ENCODE measurements around the gene PRR15.

Gene PRR15

DNA sequence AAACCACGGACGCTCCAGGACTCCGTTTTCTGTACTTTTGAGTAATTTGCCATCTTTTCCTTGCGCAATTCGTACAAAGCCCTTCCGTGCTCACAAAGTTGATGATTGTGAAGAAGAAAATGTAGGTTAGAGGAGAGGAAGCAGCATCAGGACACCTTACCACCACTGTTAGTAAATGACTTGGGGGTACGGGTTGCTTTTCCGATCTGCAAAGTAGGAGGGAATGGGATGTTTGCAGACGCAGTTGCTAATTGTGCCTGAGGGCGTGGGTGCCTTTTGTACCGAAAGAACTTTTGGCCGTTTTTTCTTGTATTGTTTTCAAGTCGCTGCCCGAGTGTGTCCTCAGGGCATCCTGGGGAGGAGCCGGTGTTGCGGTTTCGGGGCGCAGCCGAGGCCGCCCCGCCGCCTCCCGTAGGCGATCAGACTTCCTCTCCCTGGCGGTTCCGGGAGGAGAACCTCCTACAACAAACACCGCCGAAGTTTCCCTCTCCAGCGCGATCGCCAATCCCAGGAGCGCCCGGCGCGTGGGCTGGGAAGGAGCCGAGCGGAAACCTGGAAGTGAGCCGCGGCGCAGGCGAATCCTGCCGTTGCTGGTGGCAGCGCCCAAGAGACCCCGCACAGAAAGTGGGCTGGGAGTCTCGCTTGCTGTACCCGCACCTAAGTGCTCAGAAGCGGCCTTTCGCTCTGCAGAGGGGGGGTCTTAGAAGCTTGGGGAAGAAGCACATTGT, 1.0 kb downstream of the PRR15 start:
- Histone ChIP-seq H3K4me3 (ENCODE audit: low read length in 2 of 2) (peak overlapping the region; percentile 42 to 77), H4K8ac (ENCODE audit: low read depth, low read length) (no peak overlapping the region), H2AK5ac (ENCODE audit: low read depth, low read length) (no peak overlapping the region), H3K9me3 (replicated peaks in 1 of 2; ENCODE audit: control insufficient read depth in 2 of 2, insufficient read depth in 1 of 2, low read depth in 1 of 2, low read length in 2 of 2) (no peaks in the 10 kb centered on the region), H2BK5ac (ENCODE audit: low read length) (no peak overlapping the region), H3K14ac (ENCODE audit: low read length) (no peak overlapping the region), H3K4me1 (ENCODE audit: control insufficient read depth in 2 of 2, insufficient read depth in 1 of 2, low read depth in 1 of 2, low read length in 2 of 2) (peaks cover 9 to 19% of the 10 kb centered on the region in 2 donors), H3K27me3 (ENCODE audit: control insufficient read depth in 3 of 3, insufficient read depth in 3 of 3, low read depth in 1 of 3, low read length in 3 of 3) (peaks cover 15 to 97% (median 49%) of the 10 kb centered on the region in 3 experiments), H3K23ac (ENCODE audit: low read depth, low read length, poor library complexity) (no peak overlapping the region), H2BK12ac (ENCODE audit: low read length) (no peak overlapping the region), H3K79me1 (ENCODE audit: low read depth, low read length) (no peaks in the 10 kb centered on the region), H4K91ac (ENCODE audit: low read depth, low read length, poor library complexity) (no peak overlapping the region), H3K18ac (ENCODE audit: low read length) (peak overlapping the region; percentile 58), H3K4ac (ENCODE audit: low read length) (no peak overlapping the region), H2BK120ac (ENCODE audit: low read depth, low read length) (no peak overlapping the region), H3K9ac (ENCODE audit: low read depth, low read length, poor library complexity) (no peak overlapping the region), H3K36me3 (replicated peaks in 1 of 2; ENCODE audit: control insufficient read depth in 2 of 2, insufficient read depth in 2 of 2, low read length in 2 of 2) (no peaks in the 10 kb centered on the region), H3K27ac (replicated peaks; ENCODE audit: low read length) (no peak overlapping the region), H2BK15ac (ENCODE audit: low read length) (peak overlapping the region; percentile 28), H3K4me2 (ENCODE audit: insufficient read depth, low read length, poor library complexity, severe bottlenecking) (peak overlapping the region; percentile 82), H2AFZ (ENCODE audit: low read length) (peak overlapping the region; percentile 84)
- no peak for DNase-seq (ENCODE audit: low spot score)
- no CpG with 5 or more reads among the region's 48 CpGs for whole genome bisulfite sequencing, 2 donors (ENCODE audit: extremely low coverage in 2 of 2, insufficient read length in 2 of 2, insufficient replicate concordance in 1 of 2)

DNA sequence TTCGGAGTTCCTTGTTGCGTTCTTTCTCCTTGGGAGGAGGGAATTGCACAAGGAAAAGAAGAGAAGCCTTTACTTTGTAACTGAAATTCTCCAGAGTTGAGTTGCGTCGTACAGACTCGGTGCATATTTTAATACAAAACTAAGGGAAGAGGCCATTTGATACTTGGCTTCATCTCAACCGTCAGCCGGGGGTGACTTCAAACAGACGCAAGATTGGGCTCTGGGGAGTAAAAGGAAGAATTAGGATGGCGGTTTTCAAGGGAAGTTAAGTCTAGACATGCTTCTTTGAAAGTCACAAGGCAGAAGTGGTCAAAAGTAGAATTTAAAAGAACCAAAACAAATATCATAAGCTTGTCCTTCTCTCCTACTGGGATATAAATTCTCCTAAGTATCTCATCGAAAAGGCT, 1.6 kb downstream of the PRR15 start:
- Histone ChIP-seq H3K79me1 (ENCODE audit: low read depth, low read length) (no peaks in the 10 kb centered on the region), H2BK12ac (ENCODE audit: low read length) (no peak overlapping the region), H3K4me3 (ENCODE audit: low read length in 2 of 2) (peak overlapping the region; percentile 42 to 77), H3K27ac (replicated peaks; ENCODE audit: low read length) (no peak overlapping the region), H3K27me3 (ENCODE audit: control insufficient read depth in 3 of 3, insufficient read depth in 3 of 3, low read depth in 1 of 3, low read length in 3 of 3) (peaks cover 15 to 94% (median 49%) of the 10 kb centered on the region in 3 experiments), H3K14ac (ENCODE audit: low read length) (no peak overlapping the region), H3K23ac (ENCODE audit: low read depth, low read length, poor library complexity) (no peak overlapping the region), H2AK5ac (ENCODE audit: low read depth, low read length) (no peak overlapping the region), H3K36me3 (replicated peaks in 1 of 2; ENCODE audit: control insufficient read depth in 2 of 2, insufficient read depth in 2 of 2, low read length in 2 of 2) (no peaks in the 10 kb centered on the region), H3K18ac (ENCODE audit: low read length) (no peak overlapping the region), H2AFZ (ENCODE audit: low read length) (peak overlapping the region; percentile 84), H3K4ac (ENCODE audit: low read length) (no peak overlapping the region), H3K4me2 (ENCODE audit: insufficient read depth, low read length, poor library complexity, severe bottlenecking) (peak overlapping the region; percentile 82), H3K4me1 (ENCODE audit: control insufficient read depth in 2 of 2, insufficient read depth in 1 of 2, low read depth in 1 of 2, low read length in 2 of 2) (peaks cover 9 to 19% of the 10 kb centered on the region in 2 donors), H3K9ac (ENCODE audit: low read depth, low read length, poor library complexity) (no peak overlapping the region), H2BK5ac (ENCODE audit: low read length) (no peak overlapping the region), H2BK15ac (ENCODE audit: low read length) (no peak overlapping the region), H2BK120ac (ENCODE audit: low read depth, low read length) (no peak overlapping the region), H3K9me3 (replicated peaks in 1 of 2; ENCODE audit: control insufficient read depth in 2 of 2, insufficient read depth in 1 of 2, low read depth in 1 of 2, low read length in 2 of 2) (no peaks in the 10 kb centered on the region), H4K91ac (ENCODE audit: low read depth, low read length, poor library complexity) (no peak overlapping the region), H4K8ac (ENCODE audit: low read depth, low read length) (no peak overlapping the region)
- WGBS, 2 donors (ENCODE audit: extremely low coverage in 2 of 2, insufficient read length in 2 of 2, insufficient replicate concordance in 1 of 2): no CpG with 5 or more reads among the region's 10 CpGs
- no peak for DNase-seq (ENCODE audit: low spot score)

- H3K79me1 ChIP-seq (ENCODE audit: low read depth, low read length): no peaks in the 10 kb centered on the region
- H3K23ac ChIP-seq (ENCODE audit: low read depth, low read length, poor library complexity): no peak overlapping the region
- H3K27me3 ChIP-seq (ENCODE audit: control insufficient read depth in 3 of 3, insufficient read depth in 3 of 3, low read depth in 1 of 3, low read length in 3 of 3): peaks cover 15 to 93% (median 49%) of the 10 kb centered on the region in 3 experiments
- no peak overlapping the region for H3K18ac ChIP-seq (ENCODE audit: low read length)
- H3K4ac ChIP-seq (ENCODE audit: low read length): no peak overlapping the region
- H2BK120ac ChIP-seq (ENCODE audit: low read depth, low read length): no peak overlapping the region
- H3K4me3 ChIP-seq (ENCODE audit: low read length in 2 of 2): peak overlapping the region in 1 of 2 donors; percentile 71
- peak overlapping the region; percentile 74 for H3K4me2 ChIP-seq (ENCODE audit: insufficient read depth, low read length, poor library complexity, severe bottlenecking)
- H4K91ac ChIP-seq (ENCODE audit: low read depth, low read length, poor library complexity): no peak overlapping the region
- H3K27ac ChIP-seq (replicated peaks; ENCODE audit: low read length): no peak overlapping the region
- no peak overlapping the region for H4K8ac ChIP-seq (ENCODE audit: low read depth, low read length)
- peak overlapping the region; percentile 46 for H2BK15ac ChIP-seq (ENCODE audit: low read length)
- H2BK12ac ChIP-seq (ENCODE audit: low read length): no peak overlapping the region
- no peak overlapping the region for H2AK5ac ChIP-seq (ENCODE audit: low read depth, low read length)
- no peak overlapping the region for H2AFZ ChIP-seq (ENCODE audit: low read length)
- DNase-seq (ENCODE audit: low spot score): no peak
- no peak overlapping the region for H3K9ac ChIP-seq (ENCODE audit: low read depth, low read length, poor library complexity)
- peaks cover 9 to 19% of the 10 kb centered on the region in 2 donors for H3K4me1 ChIP-seq (ENCODE audit: control insufficient read depth in 2 of 2, insufficient read depth in 1 of 2, low read depth in 1 of 2, low read length in 2 of 2)
- H3K36me3 ChIP-seq (replicated peaks in 1 of 2; ENCODE audit: control insufficient read depth in 2 of 2, insufficient read depth in 2 of 2, low read length in 2 of 2): no peaks in the 10 kb centered on the region
- no peak overlapping the region for H3K14ac ChIP-seq (ENCODE audit: low read length)
- no CpG with 5 or more reads among the region's 13 CpGs for WGBS, 2 donors (ENCODE audit: extremely low coverage in 2 of 2, insufficient read length in 2 of 2, insufficient replicate concordance in 1 of 2)
- H3K9me3 ChIP-seq (replicated peaks in 1 of 2; ENCODE audit: control insufficient read depth in 2 of 2, insufficient read depth in 1 of 2, low read depth in 1 of 2, low read length in 2 of 2): no peaks in the 10 kb centered on the region
- H2BK5ac ChIP-seq (ENCODE audit: low read length): peak overlapping the region; percentile 21
These were observed 2.0 kb downstream of the PRR15 start for GRCh38 chr7:29565634-29565981.

DNA sequence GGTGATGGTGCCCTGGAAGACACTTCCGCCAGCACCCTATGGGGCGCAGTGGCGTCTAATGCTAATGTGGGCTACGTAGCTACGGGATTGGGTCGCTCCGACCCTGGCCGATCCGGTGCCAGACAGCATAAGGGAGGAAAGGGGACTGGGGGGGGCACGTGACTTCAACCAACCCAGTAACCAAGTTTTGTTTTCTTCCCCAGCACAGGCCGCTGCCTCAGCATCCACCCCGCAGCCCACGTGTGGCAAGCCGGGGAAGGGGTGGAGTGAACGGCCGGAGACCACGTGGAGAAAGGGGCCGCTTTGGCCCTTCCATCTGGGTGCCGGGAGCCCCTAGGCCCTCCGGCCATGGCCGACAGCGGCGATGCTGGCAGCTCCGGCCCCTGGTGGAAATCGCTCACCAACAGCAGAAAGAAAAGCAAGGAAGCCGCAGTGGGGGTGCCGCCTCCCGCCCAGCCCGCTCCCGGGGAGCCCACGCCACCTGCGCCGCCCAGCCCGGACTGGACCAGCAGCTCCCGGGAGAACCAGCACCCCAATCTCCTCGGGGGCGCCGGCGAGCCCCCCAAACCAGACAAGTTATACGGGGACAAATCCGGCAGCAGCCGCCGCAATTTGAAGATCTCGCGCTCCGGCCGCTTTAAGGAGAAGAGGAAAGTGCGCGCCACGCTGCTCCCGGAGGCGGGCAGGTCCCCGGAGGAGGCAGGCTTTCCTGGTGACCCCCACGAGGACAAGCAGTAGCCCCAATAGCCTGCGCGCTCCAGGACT, 2.5 kb downstream of the PRR15 start:
- DNase-seq (ENCODE audit: low spot score): no peak
- no CpG with 5 or more reads among the region's 56 CpGs for WGBS, 2 donors (ENCODE audit: extremely low coverage in 2 of 2, insufficient read length in 2 of 2, insufficient replicate concordance in 1 of 2)
- H3K9ac ChIP-seq (ENCODE audit: low read depth, low read length, poor library complexity): peak overlapping the region; percentile 33
- H3K36me3 ChIP-seq (replicated peaks in 1 of 2; ENCODE audit: control insufficient read depth in 2 of 2, insufficient read depth in 2 of 2, low read length in 2 of 2): no peaks in the 10 kb centered on the region
- H2AK5ac ChIP-seq (ENCODE audit: low read depth, low read length): peak overlapping the region; percentile 30
- no peaks in the 10 kb centered on the region for H3K79me1 ChIP-seq (ENCODE audit: low read depth, low read length)
- peaks cover 15 to 88% (median 49%) of the 10 kb centered on the region in 3 experiments for H3K27me3 ChIP-seq (ENCODE audit: control insufficient read depth in 3 of 3, insufficient read depth in 3 of 3, low read depth in 1 of 3, low read length in 3 of 3)
- H3K4ac ChIP-seq (ENCODE audit: low read length): no peak overlapping the region
- H3K18ac ChIP-seq (ENCODE audit: low read length): peak overlapping the region; percentile 90
- peaks cover 9 to 19% of the 10 kb centered on the region in 2 donors for H3K4me1 ChIP-seq (ENCODE audit: control insufficient read depth in 2 of 2, insufficient read depth in 1 of 2, low read depth in 1 of 2, low read length in 2 of 2)
- no peak overlapping the region for H2BK120ac ChIP-seq (ENCODE audit: low read depth, low read length)
- no peak overlapping the region for H4K8ac ChIP-seq (ENCODE audit: low read depth, low read length)
- no peak overlapping the region for H2BK12ac ChIP-seq (ENCODE audit: low read length)
- peak overlapping the region; percentile 45 for H3K23ac ChIP-seq (ENCODE audit: low read depth, low read length, poor library complexity)
- H3K27ac ChIP-seq (replicated peaks; ENCODE audit: low read length): no peak overlapping the region
- peak overlapping the region; percentile 74 for H3K4me2 ChIP-seq (ENCODE audit: insufficient read depth, low read length, poor library complexity, severe bottlenecking)
- H3K9me3 ChIP-seq (replicated peaks in 1 of 2; ENCODE audit: control insufficient read depth in 2 of 2, insufficient read depth in 1 of 2, low read depth in 1 of 2, low read length in 2 of 2): no peaks in the 10 kb centered on the region
- H2BK15ac ChIP-seq (ENCODE audit: low read length): peak overlapping the region; percentile 46
- H2BK5ac ChIP-seq (ENCODE audit: low read length): peak overlapping the region; percentile 21
- H4K91ac ChIP-seq (ENCODE audit: low read depth, low read length, poor library complexity): no peak overlapping the region
- no peak overlapping the region for H3K14ac ChIP-seq (ENCODE audit: low read length)
- no peak overlapping the region for H2AFZ ChIP-seq (ENCODE audit: low read length)
- peak overlapping the region in 1 of 2 donors; percentile 71 for H3K4me3 ChIP-seq (ENCODE audit: low read length in 2 of 2)
